NCI-H774 (cell line): ENCODE data around the gene CIAO2A.

Source experiments
- DNase-seq: peaks from one replicate; lab custom pipeline; 2025; lab: John Stamatoyannopoulos, UW

CIAO2A gene

GRCh38 chr15:64044300-64045100, 49.1 kb downstream of the CIAO2A start:
- DNase-seq: no peak

GRCh38 chr15:64038878-64039610, 54.6 kb downstream of the CIAO2A start:
- DNase-seq: no peak

- no peak for DNase-seq
Measured at GRCh38 chr15:64037966-64038365, 55.7 kb downstream of the CIAO2A start.

GRCh38 chr15:64037116-64037515, 56.5 kb downstream of the CIAO2A start:
- no peak for DNase-seq

GRCh38 chr15:64035525-64035924, 58.1 kb downstream of the CIAO2A start:
- DNase-seq: no peak

GRCh38 chr15:64034519-64034918, 59.1 kb downstream of the CIAO2A start:
- no peak for DNase-seq

GRCh38 chr15:64032329-64032728, 61.3 kb downstream of the CIAO2A start:
- no peak for DNase-seq

- DNase-seq: no peak
Measured at GRCh38 chr15:64030123-64030522, 63.5 kb downstream of the CIAO2A start.

GRCh38 chr15:64029633-64030032, 64.0 kb downstream of the CIAO2A start:
- DNase-seq: no peak

GRCh38 chr15:64029110-64029509, 64.5 kb downstream of the CIAO2A start:
- no peak for DNase-seq

- DNase-seq: no peak
Measured at GRCh38 chr15:64026591-64026990, 67.0 kb downstream of the CIAO2A start.

GRCh38 chr15:64024172-64025050, 69.2 kb downstream of the CIAO2A start:
- DNase-seq: no peak

GRCh38 chr15:64023220-64023619, 70.4 kb downstream of the CIAO2A start:
- DNase-seq: no peak

GRCh38 chr15:64022571-64022970, 71.1 kb downstream of the CIAO2A start:
- DNase-seq: no peak
